HepG2 (cell line): ENCODE data around the gene NGDN. TPM values are rescaled to one million over a fixed set of nuclear protein-coding genes. Genes with fewer than 3 reads are reported as not detected.

Experiments
- GATA4 ChIP-seq: sonication (generic); IDR thresholded peaks from 2 replicates; pipeline ENCODE4 v1.6.1; 2016; ENCODE audit warnings: antibody characterized with exemption, low read depth, borderline replicate concordance
- HNRNPL ChIP-seq: fragments of 200-400 bp; formaldehyde crosslinking; IDR thresholded peaks from 2 replicates; pipeline ENCODE4 v1.6.1; 2017; ENCODE audit warnings: mild to moderate bottlenecking, low read depth, low read length
- MEF2D ChIP-seq: sonication (generic); formaldehyde crosslinking; IDR thresholded peaks from 2 replicates; pipeline ENCODE4 v1.5.1; 2020; ENCODE audit warnings: mild to moderate bottlenecking, missing genetic modification reagents
- NKX3-1 ChIP-seq: sonication (generic); formaldehyde crosslinking; IDR thresholded peaks from 2 replicates; pipeline ENCODE4 v1.5.0; 2020; ENCODE audit warnings: missing genetic modification reagents
- PPARG ChIP-seq: conservative IDR thresholded peaks from 2 replicates; pipeline ENCODE4 v1.6.1; 2016; ENCODE audit warnings: missing biosample characterization, missing genetic modification reagents
- TCF7L2 ChIP-seq: IDR thresholded peaks from 2 replicates; pipeline ENCODE4 v1.6.1; 2011; ENCODE audit warnings: mild to moderate bottlenecking, low read depth, low read length, moderate library complexity
- ZBTB20 ChIP-seq: sonication (generic); formaldehyde crosslinking; IDR thresholded peaks from 2 replicates; pipeline ENCODE4 v1.8.1; 2023; ENCODE audit warnings: missing genetic modification reagents, low read depth, mild to moderate bottlenecking, borderline replicate concordance
- ZMYM2 ChIP-seq: sonication (generic); formaldehyde crosslinking; IDR thresholded peaks from 2 replicates; pipeline ENCODE4 v1.8.0; 2022; ENCODE audit warnings: mild to moderate bottlenecking, missing genetic modification reagents
- ZNF124 ChIP-seq: sonication (generic); formaldehyde crosslinking; IDR thresholded peaks from 2 replicates; pipeline ENCODE4 v1.4.0; 2020; ENCODE audit warnings: missing genetic modification reagents
- ZNF136 ChIP-seq: sonication (generic); formaldehyde crosslinking; IDR thresholded peaks from 2 replicates; pipeline ENCODE4 v1.8.1; 2022; ENCODE audit warnings: low read depth, mild to moderate bottlenecking, moderate library complexity, missing genetic modification reagents
- ZNF563 ChIP-seq: sonication (generic); formaldehyde crosslinking; IDR thresholded peaks from 2 replicates; pipeline ENCODE4 v1.8.0; 2022; ENCODE audit warnings: mild to moderate bottlenecking, moderate library complexity, missing genetic modification reagents
- polyA plus RNA-seq, 8 experiments: library from polyadenylated mRNA; depleted of rRNA in 3 of 8; stranded (reverse) in 7 of 8; unstranded in 1 of 8; fragments of >200 nt; fragmentation: Illumina TruSeq in 4 of 8; extraction: Trizol in 4 of 8; gene quantifications; 2 replicates each; pipeline versions ENCODE4 v1.2.1 to v1.2.3, GENCODE V29; 2011 to 2016; ENCODE audit warnings: low read depth in 4 of 8, missing spikeins in 1 of 8, mixed read lengths in 1 of 8; ENCODE audit not compliant: insufficient read depth in 1 of 8
- total RNA-seq, 5 experiments: library from RNA; depleted of rRNA; stranded (reverse); fragments of >200 nt; fragmentation: Illumina TruSeq; extraction: Trizol; gene quantifications; 2 replicates each; pipeline ENCODE4 v1.2.3, GENCODE V29; 2016; ENCODE audit warnings: low read depth in 1 of 5
- TF ChIP-seq, protein P1 (sequence below): sonication (generic); formaldehyde crosslinking; IDR thresholded peaks from 2 replicates; pipeline ENCODE4 v1.4.0; 2020; ENCODE audit warnings: missing genetic modification reagents, mild to moderate bottlenecking, borderline replicate concordance
- TF ChIP-seq, protein P2 (sequence below): sonication (generic); formaldehyde crosslinking; IDR thresholded peaks from 2 replicates; pipeline ENCODE4 v1.4.0; 2020; ENCODE audit warnings: missing genetic modification reagents, borderline replicate concordance
- TF ChIP-seq, protein P3 (sequence below): IDR thresholded peaks from 2 replicates; pipeline ENCODE4 v1.6.1; 2016; ENCODE audit warnings: mild to moderate bottlenecking
- TF ChIP-seq, protein P4 (sequence below): sonication (generic); formaldehyde crosslinking; IDR thresholded peaks from one replicate; pipeline ENCODE4 v1.5.1; 2020; ENCODE audit warnings: mild to moderate bottlenecking, missing genetic modification reagents; ENCODE audit errors: not compliant biosample characterization

NGDN gene
- total and polyA plus RNA-seq, 2 of the 13 experiments (the other 11 are each of a cell fraction or from before 2014, with no cell fraction given): 154 to 216 TPM

DNA sequence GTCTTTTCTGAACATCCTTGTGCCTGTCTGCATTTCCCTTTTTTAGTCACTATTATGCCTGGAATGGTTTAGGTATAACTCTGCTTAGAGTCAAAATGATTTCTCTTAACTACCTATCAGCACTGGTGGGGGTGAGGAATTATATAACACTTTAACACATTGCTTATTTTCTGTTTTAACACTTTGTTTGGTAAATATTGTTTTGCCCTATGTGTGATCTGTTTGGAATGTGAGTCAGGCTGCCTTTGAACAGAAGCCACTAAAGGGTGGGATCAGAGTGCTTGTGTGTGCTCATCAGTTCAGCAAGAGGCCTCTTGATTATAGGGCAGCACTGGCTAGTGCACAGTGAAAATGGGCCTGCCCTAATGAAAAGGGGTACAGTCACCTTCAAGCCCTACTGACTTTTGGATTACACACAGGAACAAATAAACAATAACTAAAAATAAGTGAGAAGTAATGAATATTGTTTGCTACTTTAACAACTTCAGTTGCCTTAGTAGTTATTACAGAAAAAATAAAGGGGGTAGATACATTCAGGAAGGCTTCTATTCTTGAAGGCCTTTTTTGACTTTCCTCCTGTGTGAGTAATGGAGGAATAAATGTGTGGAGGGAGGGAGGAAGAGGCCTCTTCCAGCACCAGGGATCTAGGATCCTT lies 23.2 kb downstream of the NGDN start (continued):
- TF ChIP-seq, protein P1, sequence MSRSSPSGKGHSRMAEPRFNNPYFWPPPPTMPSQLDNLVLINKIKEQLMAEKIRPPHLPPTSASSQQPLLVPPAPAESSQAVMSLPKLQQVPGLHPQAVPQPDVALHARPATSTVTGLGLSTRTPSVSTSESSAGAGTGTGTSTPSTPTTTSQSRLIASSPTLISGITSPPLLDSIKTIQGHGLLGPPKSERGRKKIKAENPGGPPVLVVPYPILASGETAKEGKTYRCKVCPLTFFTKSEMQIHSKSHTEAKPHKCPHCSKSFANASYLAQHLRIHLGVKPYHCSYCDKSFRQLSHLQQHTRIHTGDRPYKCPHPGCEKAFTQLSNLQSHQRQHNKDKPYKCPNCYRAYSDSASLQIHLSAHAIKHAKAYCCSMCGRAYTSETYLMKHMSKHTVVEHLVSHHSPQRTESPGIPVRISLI (CRISPR knock-in tag): no peak
- peak; percentile 88; the same call in 1 of the 2 replicates for TF ChIP-seq MEF2D
- TF ChIP-seq ZNF124 (CRISPR knock-in tag): 0 out of 2 replicates have a peak, but pooled peaks have one; percentile 55
- TF ChIP-seq TCF7L2: peak; percentile 73; the same call in 1 of the 2 replicates
- TF ChIP-seq, protein P2, sequence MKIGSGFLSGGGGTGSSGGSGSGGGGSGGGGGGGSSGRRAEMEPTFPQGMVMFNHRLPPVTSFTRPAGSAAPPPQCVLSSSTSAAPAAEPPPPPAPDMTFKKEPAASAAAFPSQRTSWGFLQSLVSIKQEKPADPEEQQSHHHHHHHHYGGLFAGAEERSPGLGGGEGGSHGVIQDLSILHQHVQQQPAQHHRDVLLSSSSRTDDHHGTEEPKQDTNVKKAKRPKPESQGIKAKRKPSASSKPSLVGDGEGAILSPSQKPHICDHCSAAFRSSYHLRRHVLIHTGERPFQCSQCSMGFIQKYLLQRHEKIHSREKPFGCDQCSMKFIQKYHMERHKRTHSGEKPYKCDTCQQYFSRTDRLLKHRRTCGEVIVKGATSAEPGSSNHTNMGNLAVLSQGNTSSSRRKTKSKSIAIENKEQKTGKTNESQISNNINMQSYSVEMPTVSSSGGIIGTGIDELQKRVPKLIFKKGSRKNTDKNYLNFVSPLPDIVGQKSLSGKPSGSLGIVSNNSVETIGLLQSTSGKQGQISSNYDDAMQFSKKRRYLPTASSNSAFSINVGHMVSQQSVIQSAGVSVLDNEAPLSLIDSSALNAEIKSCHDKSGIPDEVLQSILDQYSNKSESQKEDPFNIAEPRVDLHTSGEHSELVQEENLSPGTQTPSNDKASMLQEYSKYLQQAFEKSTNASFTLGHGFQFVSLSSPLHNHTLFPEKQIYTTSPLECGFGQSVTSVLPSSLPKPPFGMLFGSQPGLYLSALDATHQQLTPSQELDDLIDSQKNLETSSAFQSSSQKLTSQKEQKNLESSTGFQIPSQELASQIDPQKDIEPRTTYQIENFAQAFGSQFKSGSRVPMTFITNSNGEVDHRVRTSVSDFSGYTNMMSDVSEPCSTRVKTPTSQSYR (CRISPR knock-in tag): peak; percentile 23; the same call in 1 of the 2 replicates
- TF ChIP-seq ZNF563: no peak
- no peak for TF ChIP-seq ZNF136 (CRISPR knock-in tag)
- TF ChIP-seq HNRNPL: no peak
- TF ChIP-seq, protein P3, sequence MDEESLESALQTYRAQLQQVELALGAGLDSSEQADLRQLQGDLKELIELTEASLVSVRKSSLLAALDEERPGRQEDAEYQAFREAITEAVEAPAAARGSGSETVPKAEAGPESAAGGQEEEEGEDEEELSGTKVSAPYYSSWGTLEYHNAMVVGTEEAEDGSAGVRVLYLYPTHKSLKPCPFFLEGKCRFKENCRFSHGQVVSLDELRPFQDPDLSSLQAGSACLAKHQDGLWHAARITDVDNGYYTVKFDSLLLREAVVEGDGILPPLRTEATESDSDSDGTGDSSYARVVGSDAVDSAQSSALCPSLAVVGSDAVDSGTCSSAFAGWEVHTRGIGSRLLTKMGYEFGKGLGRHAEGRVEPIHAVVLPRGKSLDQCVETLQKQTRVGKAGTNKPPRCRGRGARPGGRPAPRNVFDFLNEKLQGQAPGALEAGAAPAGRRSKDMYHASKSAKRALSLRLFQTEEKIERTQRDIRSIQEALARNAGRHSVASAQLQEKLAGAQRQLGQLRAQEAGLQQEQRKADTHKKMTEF (CRISPR knock-in tag): peak; percentile 80
- TF ChIP-seq ZMYM2: no peak
- no peak for TF ChIP-seq GATA4
- 0 out of 2 replicates have a peak, but pooled peaks have one; percentile 45 for TF ChIP-seq ZBTB20 (CRISPR knock-in tag)
- TF ChIP-seq, protein P4, sequence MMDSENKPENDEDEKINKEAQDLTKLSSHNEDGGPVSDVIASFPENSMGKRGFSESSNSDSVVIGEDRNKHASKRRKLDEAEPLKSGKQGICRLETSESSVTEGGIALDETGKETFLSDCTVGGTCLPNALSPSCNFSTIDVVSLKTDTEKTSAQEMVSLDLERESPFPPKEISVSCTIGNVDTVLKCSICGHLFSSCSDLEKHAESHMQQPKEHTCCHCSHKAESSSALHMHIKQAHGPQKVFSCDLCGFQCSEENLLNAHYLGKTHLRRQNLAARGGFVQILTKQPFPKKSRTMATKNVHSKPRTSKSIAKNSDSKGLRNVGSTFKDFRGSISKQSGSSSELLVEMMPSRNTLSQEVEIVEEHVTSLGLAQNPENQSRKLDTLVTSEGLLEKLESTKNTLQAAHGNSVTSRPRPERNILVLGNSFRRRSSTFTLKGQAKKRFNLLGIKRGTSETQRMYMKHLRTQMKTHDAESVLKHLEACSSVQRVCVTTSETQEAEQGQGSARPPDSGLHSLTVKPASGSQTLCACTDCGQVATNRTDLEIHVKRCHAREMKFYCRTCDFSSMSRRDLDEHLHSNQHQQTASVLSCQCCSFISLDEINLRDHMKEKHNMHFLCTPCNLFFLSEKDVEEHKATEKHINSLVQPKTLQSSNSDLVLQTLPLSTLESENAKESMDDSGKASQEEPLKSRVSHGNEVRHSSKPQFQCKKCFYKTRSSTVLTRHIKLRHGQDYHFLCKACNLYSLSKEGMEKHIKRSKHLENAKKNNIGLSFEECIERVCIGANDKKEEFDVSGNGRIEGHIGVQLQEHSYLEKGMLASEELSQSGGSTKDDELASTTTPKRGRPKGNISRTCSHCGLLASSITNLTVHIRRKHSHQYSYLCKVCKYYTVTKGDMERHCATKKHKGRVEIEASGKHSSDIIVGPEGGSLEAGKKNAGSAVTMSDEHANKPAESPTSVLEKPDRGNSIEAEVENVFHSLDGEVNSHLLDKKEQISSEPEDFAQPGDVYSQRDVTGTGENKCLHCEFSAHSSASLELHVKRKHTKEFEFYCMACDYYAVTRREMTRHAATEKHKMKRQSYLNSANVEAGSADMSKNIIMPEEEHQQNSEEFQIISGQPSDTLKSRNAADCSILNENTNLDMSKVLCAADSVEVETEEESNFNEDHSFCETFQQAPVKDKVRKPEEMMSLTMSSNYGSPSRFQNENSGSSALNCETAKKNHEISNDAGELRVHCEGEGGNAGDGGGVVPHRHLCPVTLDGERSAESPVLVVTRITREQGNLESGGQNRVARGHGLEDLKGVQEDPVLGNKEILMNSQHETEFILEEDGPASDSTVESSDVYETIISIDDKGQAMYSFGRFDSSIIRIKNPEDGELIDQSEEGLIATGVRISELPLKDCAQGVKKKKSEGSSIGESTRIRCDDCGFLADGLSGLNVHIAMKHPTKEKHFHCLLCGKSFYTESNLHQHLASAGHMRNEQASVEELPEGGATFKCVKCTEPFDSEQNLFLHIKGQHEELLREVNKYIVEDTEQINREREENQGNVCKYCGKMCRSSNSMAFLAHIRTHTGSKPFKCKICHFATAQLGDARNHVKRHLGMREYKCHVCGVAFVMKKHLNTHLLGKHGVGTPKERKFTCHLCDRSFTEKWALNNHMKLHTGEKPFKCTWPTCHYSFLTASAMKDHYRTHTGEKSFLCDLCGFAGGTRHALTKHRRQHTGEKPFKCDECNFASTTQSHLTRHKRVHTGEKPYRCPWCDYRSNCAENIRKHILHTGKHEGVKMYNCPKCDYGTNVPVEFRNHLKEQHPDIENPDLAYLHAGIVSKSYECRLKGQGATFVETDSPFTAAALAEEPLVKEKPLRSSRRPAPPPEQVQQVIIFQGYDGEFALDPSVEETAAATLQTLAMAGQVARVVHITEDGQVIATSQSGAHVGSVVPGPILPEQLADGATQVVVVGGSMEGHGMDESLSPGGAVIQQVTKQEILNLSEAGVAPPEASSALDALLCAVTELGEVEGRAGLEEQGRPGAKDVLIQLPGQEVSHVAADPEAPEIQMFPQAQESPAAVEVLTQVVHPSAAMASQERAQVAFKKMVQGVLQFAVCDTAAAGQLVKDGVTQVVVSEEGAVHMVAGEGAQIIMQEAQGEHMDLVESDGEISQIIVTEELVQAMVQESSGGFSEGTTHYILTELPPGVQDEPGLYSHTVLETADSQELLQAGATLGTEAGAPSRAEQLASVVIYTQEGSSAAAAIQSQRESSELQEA: no peak
- TF ChIP-seq NKX3-1 (CRISPR knock-in tag): 0 out of 2 replicates have a peak, but pooled peaks have one; percentile 57
- peak; percentile 68; the same call in 1 of the 2 replicates for TF ChIP-seq PPARG (CRISPR knock-in tag)
